Osteocyte (in vitro differentiated cells): ENCODE measurements around the gene CARD8. TPM values are rescaled to one million over a fixed set of nuclear protein-coding genes. Genes with fewer than 3 reads are reported as not detected.

Experiments
- DNase-seq: peaks from one replicate; pipeline ENCODE4 v3.0.0; 2021; ENCODE audit warnings: mixed read lengths; ENCODE audit not compliant: unreplicated experiment; ENCODE audit errors: extremely low spot score
- H3K27ac Mint-ChIP-seq: one replicate; pipeline ENCODE4 v1.8.0; 2021; ENCODE audit warnings: mild to moderate bottlenecking, mixed read lengths; ENCODE audit not compliant: unreplicated experiment
- H3K27me3 Mint-ChIP-seq: one replicate; pipeline ENCODE4 v1.8.0; 2021; ENCODE audit warnings: mixed read lengths; ENCODE audit not compliant: unreplicated experiment
- H3K36me3 Mint-ChIP-seq: one replicate; pipeline ENCODE4 v1.8.0; 2021; ENCODE audit warnings: mixed read lengths; ENCODE audit not compliant: unreplicated experiment
- H3K4me1 Mint-ChIP-seq: one replicate; pipeline ENCODE4 v1.8.0; 2021; ENCODE audit warnings: mixed read lengths; ENCODE audit not compliant: unreplicated experiment
- H3K4me3 Mint-ChIP-seq: one replicate; pipeline ENCODE4 v1.8.0; 2021; ENCODE audit warnings: mild to moderate bottlenecking, moderate library complexity, mixed read lengths; ENCODE audit not compliant: unreplicated experiment
- H3K9me3 Mint-ChIP-seq: one replicate; pipeline ENCODE4 v1.8.0; 2021; ENCODE audit warnings: mixed read lengths; ENCODE audit not compliant: unreplicated experiment
- CTCF ChIP-seq: fragments of 200-600 bp; sonication (generic); IDR thresholded peaks from 2 replicates; pipeline ENCODE4 v1.5.0; 2021; ENCODE audit warnings: antibody characterized with exemption, mild to moderate bottlenecking, moderate library complexity
- total RNA-seq: library from RNA; stranded (reverse); gene quantifications from 2 replicates; pipeline ENCODE4 v1.2.1, GENCODE V29; 2021

CARD8 gene
- total RNA-seq, 1 donor from 2014 or later = 36.4 TPM

GRCh38 chr19:48181505-48181904 lies 74.2 kb downstream of the CARD8 start:
- H3K4me3 Mint-ChIP-seq = no peak overlapping the region
- DNase-seq = no peak

GRCh38 chr19:48176226-48176625 lies 79.5 kb downstream of the CARD8 start:
- no peak overlapping the region for H3K27ac Mint-ChIP-seq
- peaks cover 3% of the 10 kb centered on the region for H3K9me3 Mint-ChIP-seq
- H3K27me3 Mint-ChIP-seq = no peaks in the 10 kb centered on the region
- no peak for TF ChIP-seq CTCF
- peaks cover 24% of the 10 kb centered on the region for H3K36me3 Mint-ChIP-seq
- peaks cover 3% of the 10 kb centered on the region for H3K4me1 Mint-ChIP-seq
- no peak overlapping the region for H3K4me3 Mint-ChIP-seq
- DNase-seq = no peak

More at GRCh38 chr19:48181505-48181904, 74.2 kb downstream of the CARD8 start:
- Mint-ChIP-seq H3K27ac (no peak overlapping the region), H3K9me3 (peaks cover 9% of the 10 kb centered on the region), H3K36me3 (peaks cover 21% of the 10 kb centered on the region), H3K4me1 (no peaks in the 10 kb centered on the region), H3K27me3 (no peaks in the 10 kb centered on the region)
- TF ChIP-seq CTCF = no peak

DNA sequence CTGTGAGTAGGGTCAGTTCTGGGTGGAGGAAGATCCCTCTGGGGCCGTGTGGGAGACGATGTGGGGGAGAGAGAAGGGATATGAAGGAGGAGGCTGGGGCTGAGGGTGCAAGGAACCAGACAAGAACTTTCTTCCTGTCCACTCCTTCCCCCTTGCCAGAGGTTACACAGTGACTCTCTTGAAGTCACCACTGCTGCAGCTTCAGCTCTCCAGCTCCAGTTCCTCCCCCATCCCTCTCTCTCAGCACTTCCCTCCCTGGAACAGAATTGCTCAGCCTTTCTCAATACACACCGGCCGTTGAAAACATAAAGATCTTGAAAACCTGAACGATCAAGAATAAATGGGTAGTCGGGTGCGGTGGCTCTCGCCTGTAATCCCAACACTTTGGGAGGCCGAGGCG lies 80.1 kb downstream of the CARD8 start:
- no peak for TF ChIP-seq CTCF
- Mint-ChIP-seq H3K4me3 (no peak overlapping the region), H3K27ac (no peak overlapping the region), H3K36me3 (peaks cover 20% of the 10 kb centered on the region), H3K9me3 (no peaks in the 10 kb centered on the region), H3K27me3 (no peaks in the 10 kb centered on the region), H3K4me1 (peaks cover 9% of the 10 kb centered on the region)
- DNase-seq = no peak

GRCh38 chr19:48174445-48175030 lies 81.2 kb downstream of the CARD8 start:
- DNase-seq = no peak
- H3K36me3 Mint-ChIP-seq = peaks cover 15% of the 10 kb centered on the region
- no peak for TF ChIP-seq CTCF
- no peaks in the 10 kb centered on the region for H3K27me3 Mint-ChIP-seq
- no peak overlapping the region for H3K27ac Mint-ChIP-seq
- no peaks in the 10 kb centered on the region for H3K9me3 Mint-ChIP-seq
- H3K4me1 Mint-ChIP-seq = peaks cover 15% of the 10 kb centered on the region
- no peak overlapping the region for H3K4me3 Mint-ChIP-seq

GRCh38 chr19:48171710-48172109 lies 84.0 kb downstream of the CARD8 start:
- no peak for TF ChIP-seq CTCF
- no peaks in the 10 kb centered on the region for H3K9me3 Mint-ChIP-seq
- H3K27me3 Mint-ChIP-seq = no peaks in the 10 kb centered on the region
- no peak overlapping the region for H3K27ac Mint-ChIP-seq
- no peak for DNase-seq
- H3K4me1 Mint-ChIP-seq = peaks cover 17% of the 10 kb centered on the region
- H3K4me3 Mint-ChIP-seq = peak overlapping the region; percentile 97
- peaks cover 10% of the 10 kb centered on the region for H3K36me3 Mint-ChIP-seq
